Measurements from ENCODE around the gene SDR9C7.

GRCh38 chr12:56916996-56917333, 17.2 kb downstream of the SDR9C7 start:
- TF ChIP-seq ZNF596 (tag by site-specific recombination; IDR thresholded peaks at IDR 0.05) (no peak), ZSCAN30 (tag by site-specific recombination; IDR thresholded peaks at IDR 0.05) (no peak), PRDM4 (tag by site-specific recombination; IDR thresholded peaks at IDR 0.05) (no peak), KLF8 (tag by site-specific recombination; IDR thresholded peaks at IDR 0.05) (no peak), TCF7L2 (IDR thresholded peaks at IDR 0.05; ENCODE audit: borderline replicate concordance, low read depth, low read length) (no peak), ATF2 (tag by site-specific recombination; IDR thresholded peaks at IDR 0.05; ENCODE audit: low read depth) (no peak), ZBTB11 (tag by site-specific recombination; conservative IDR thresholded peaks at IDR 0.05; ENCODE audit: low read depth) (no peak), ZNF37A (tag by site-specific recombination; IDR thresholded peaks at IDR 0.05) (no peak), SETDB1 (IDR thresholded peaks at IDR 0.05; ENCODE audit: insufficient read length, low read length) (no peak), ZNF274 (IDR thresholded peaks at IDR 0.05; ENCODE audit: low read length) (no peak), ZNF274 (tag by site-specific recombination; IDR thresholded peaks at IDR 0.05; ENCODE audit: borderline replicate concordance) (no peak)
- TF ChIP-seq, protein P1, sequence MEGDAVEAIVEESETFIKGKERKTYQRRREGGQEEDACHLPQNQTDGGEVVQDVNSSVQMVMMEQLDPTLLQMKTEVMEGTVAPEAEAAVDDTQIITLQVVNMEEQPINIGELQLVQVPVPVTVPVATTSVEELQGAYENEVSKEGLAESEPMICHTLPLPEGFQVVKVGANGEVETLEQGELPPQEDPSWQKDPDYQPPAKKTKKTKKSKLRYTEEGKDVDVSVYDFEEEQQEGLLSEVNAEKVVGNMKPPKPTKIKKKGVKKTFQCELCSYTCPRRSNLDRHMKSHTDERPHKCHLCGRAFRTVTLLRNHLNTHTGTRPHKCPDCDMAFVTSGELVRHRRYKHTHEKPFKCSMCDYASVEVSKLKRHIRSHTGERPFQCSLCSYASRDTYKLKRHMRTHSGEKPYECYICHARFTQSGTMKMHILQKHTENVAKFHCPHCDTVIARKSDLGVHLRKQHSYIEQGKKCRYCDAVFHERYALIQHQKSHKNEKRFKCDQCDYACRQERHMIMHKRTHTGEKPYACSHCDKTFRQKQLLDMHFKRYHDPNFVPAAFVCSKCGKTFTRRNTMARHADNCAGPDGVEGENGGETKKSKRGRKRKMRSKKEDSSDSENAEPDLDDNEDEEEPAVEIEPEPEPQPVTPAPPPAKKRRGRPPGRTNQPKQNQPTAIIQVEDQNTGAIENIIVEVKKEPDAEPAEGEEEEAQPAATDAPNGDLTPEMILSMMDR (tag by site-specific recombination; IDR thresholded peaks at IDR 0.05) = no peak
